CD4-positive, alpha-beta T cell treated with Interleukin-12 subunit alpha and Interleukin-12 subunit beta, for 1 hour (primary cell): ENCODE measurements around the gene GOLT1A.

Source experiments
- DNase-seq: peaks from one replicate; pipeline ENCODE4 v3.0.0-alpha.2; 2020

Gene GOLT1A

GRCh38 chr1:204153667-204154066, 60.1 kb downstream of the GOLT1A start:
- DNase-seq: no peak

DNA sequence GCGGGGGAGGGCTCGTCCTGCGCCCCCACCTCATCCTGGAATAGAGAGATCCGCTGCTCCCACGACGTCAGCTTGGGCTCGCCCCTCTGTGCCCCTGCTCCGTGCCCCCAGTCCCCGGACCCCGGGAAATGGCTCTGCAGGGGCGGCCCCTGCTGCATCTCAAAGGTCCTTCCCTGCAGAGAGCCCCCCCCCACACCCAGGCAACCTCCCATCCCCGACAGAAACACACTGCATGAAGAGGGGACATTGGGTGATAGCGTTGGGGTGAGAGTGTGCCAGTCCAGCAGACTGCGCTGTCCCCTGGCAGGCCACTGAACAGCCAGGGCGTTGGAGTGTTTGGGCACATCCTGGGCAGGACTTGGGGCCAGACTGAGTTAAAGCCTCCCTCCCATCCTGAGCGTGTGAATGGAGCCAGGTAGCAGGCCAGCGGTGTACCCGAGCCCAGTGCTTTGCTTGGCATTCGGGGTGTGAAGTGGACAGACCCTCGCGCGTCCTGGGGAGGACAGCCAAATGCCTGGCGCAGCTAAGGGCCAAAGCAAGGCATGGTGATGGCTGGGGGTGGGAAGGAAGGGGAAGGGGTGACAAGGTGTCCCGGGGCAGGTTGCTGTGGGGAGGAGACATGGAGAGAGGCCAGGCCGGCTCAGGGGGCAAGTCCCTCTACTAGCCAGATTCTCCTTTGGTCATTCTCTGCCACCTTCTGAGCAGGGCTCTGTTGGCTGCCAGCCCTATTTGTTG, 61.3 kb downstream of the GOLT1A start:
- no peak for DNase-seq

- peak; percentile 74 for DNase-seq
Observed at GRCh38 chr1:204151552-204152309, 62.1 kb downstream of the GOLT1A start, which contains the start of gene ETNK2. TSS of gene ETNK2 (minus strand) at chr1:204152044. CDS start at chr1:204151852, 192 bp downstream.

DNA sequence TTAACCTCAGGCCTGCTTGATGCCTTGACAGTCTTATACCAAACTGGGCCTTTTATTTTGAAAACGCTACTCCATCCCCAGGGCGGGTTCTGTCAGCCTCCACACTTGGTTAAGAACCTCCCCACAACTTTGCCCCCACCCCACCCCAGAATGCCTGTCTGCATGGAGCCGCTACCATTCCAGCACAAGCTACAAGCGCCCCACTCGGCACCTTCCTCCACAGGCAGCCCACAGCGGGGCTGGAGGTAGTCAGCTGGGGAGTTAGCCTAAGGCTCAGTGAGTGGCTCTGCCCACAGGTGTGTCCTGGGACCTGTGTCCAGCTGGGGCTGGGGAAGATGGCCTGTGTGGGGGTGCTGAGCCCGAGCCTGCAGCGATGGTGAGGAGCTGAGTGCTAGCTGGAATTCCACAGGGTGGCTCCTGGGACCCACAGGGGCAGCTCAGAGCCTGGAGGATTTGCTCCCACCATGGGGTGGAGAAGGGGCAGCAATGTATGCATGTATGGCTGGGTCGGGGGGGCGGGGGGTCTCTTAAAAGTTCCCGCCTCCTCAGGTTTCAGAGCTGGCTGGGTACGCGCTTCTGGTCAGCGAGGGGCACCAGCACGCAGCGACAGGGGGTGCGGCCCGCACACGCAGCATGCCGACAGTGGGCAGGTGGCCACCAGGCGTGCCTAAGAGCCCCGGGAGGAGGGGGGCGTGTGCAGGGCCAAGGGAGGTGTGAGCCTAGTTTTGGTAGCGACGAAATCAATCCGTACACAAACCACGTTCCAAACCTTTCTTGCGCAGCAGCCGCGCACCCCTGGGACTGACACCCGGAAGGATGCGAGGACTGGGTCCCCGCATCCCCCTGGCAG, 62.9 kb downstream of the GOLT1A start:
- DNase-seq: peak; percentile 6

- DNase-seq: no peak
Observed at GRCh38 chr1:204149635-204150565, 63.9 kb downstream of the GOLT1A start.

DNA sequence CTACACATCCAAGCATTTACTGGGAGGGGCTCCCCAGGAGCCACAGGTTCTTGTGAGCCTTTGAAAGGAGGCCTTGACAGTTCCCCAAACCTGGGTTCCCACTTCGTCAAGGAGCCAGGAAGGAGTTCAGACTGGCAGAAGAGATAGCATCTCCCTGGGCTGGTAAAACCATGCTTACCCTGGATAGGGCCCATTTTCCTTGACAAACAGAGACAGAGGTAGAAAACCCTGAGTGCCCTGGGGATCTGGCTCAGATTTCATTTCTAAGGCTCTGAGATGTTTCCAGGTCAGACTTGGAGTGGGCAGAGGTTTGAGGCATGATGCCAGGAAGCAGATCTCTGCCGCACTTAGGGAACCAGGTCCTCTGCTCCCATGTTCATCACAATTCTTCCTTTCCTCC, 64.7 kb downstream of the GOLT1A start:
- DNase-seq: no peak
